Tibial nerve (tissue), 4 donors: ENCODE results near the gene IKZF5. TPM values are rescaled to one million over a fixed set of nuclear protein-coding genes. Genes with fewer than 3 reads are reported as not detected.

ENCODE experiments used
- DNase-seq, 2 donors: peaks; one replicate each; pipeline ENCODE4 v3.0.0-alpha.2; 2019; ENCODE audit warnings: low spot score in 2 of 2
- H3K27ac ChIP-seq, 4 donors: fragments of 200-600 bp; sonication (generic) in 3 of 4; one replicate each; pipeline ENCODE4 v1.5.1; 2017 to 2019; ENCODE audit warnings: mild to moderate bottlenecking in 1 of 4
- H3K27me3 ChIP-seq, 2 donors: fragments of 200-600 bp; sonication (generic) in 1 of 2; one replicate each; pipeline versions ENCODE4 v1.5.1 to v1.6.0; 2017 to 2019
- H3K36me3 ChIP-seq, 3 donors: fragments of 200-600 bp; sonication (generic); one replicate each; pipeline ENCODE4 v1.5.1; 2018 to 2019
- H3K4me1 ChIP-seq, 4 donors: fragments of 200-600 bp; sonication (generic) in 3 of 4; one replicate each; pipeline ENCODE4 v1.5.1; 2017 to 2019
- H3K4me3 ChIP-seq, 4 donors: fragments of 200-600 bp; sonication (generic) in 3 of 4; one replicate each; pipeline ENCODE4 v1.5.1; 2017 to 2019; ENCODE audit warnings: mild to moderate bottlenecking in 1 of 4, moderate library complexity in 1 of 4
- H3K9me3 ChIP-seq, 4 donors: fragments of 200-600 bp; sonication (generic) in 3 of 4; one replicate each; pipeline ENCODE4 v1.5.1; 2017 to 2019
- EP300 ChIP-seq, 2 donors: sonication (generic); formaldehyde crosslinking; IDR thresholded peaks; one replicate each; pipeline ENCODE4 v1.6.1; 2017; ENCODE audit warnings: antibody characterized with exemption in 2 of 2, mild to moderate bottlenecking in 1 of 2
- POLR2A ChIP-seq, 2 donors: fragments of 450-650 bp; IDR thresholded peaks; one replicate each; pipeline ENCODE4 v1.6.1; 2017; ENCODE audit warnings: antibody characterized with exemption in 2 of 2, mild to moderate bottlenecking in 2 of 2, moderate library complexity in 2 of 2
- WGBS, 2 donors: methylation state at CpG; one replicate each; pipeline ENCODE4 v1.1.5; 2018; 5-methylcytosine and 5-hydroxymethylcytosine counted together
- total RNA-seq, 4 donors: library from RNA; depleted of rRNA; stranded (reverse); fragments of >200 nt; gene quantifications; one replicate each; pipeline ENCODE4 v1.1.0, GENCODE V29; 2016
- TF ChIP-seq, protein P1 (sequence below), 5 experiments: fragments of 200-600 bp in 3 of 5; fragments of 450-650 bp in 2 of 5; sonication (generic) in 3 of 5; IDR thresholded peaks; one replicate each; pipeline ENCODE4 v1.5.1; 2016 to 2019; ENCODE audit warnings: antibody characterized with exemption in 5 of 5, mild to moderate bottlenecking in 3 of 5, moderate library complexity in 2 of 5

IKZF5 gene
- total RNA-seq, 4 donors from 2014 or later = 7.2 to 16.4 (median 13.8) TPM

DNA sequence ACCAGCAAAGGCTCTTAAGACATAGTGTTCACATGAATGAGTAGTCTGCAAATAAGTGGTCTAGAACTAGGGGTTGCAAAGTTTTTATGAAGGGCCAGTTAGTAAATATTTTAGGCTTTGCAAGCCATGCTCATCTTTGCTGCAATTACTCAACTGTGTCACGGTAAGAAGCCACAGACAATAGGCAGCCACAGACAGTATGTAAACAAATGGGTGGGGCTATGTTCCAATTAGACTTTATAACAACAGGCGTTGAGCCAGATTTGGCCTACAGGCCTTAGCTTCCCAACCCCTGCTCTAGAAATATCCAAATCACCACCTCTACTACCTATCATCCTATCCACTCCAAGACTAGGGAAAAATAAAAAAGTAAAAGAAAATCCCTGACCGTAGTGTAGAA lies 9.2 kb downstream of the IKZF5 start:
- TF ChIP-seq POLR2A (IDR thresholded peaks at IDR 0.05) (no peak), EP300 (IDR thresholded peaks at IDR 0.05) (no peak)
- TF ChIP-seq, protein P1, sequence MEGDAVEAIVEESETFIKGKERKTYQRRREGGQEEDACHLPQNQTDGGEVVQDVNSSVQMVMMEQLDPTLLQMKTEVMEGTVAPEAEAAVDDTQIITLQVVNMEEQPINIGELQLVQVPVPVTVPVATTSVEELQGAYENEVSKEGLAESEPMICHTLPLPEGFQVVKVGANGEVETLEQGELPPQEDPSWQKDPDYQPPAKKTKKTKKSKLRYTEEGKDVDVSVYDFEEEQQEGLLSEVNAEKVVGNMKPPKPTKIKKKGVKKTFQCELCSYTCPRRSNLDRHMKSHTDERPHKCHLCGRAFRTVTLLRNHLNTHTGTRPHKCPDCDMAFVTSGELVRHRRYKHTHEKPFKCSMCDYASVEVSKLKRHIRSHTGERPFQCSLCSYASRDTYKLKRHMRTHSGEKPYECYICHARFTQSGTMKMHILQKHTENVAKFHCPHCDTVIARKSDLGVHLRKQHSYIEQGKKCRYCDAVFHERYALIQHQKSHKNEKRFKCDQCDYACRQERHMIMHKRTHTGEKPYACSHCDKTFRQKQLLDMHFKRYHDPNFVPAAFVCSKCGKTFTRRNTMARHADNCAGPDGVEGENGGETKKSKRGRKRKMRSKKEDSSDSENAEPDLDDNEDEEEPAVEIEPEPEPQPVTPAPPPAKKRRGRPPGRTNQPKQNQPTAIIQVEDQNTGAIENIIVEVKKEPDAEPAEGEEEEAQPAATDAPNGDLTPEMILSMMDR (IDR thresholded peaks at IDR 0.05) = no peak
- H3K4me1 ChIP-seq = peaks cover 0 to 49% (median 7%) of the 10 kb centered on the region in 4 donors
- no peak for DNase-seq
- WGBS, 2 donors = 63 to 69% methylated on average over 3 of the region's 3 CpGs
- no peak overlapping the region for H3K27ac ChIP-seq
- no peaks in the 10 kb centered on the region for H3K27me3 ChIP-seq
- no peaks in the 10 kb centered on the region for H3K9me3 ChIP-seq
- H3K4me3 ChIP-seq = no peak overlapping the region
- H3K36me3 ChIP-seq = peaks cover 0 to 41% (median 0%) of the 10 kb centered on the region in 3 donors

GRCh38 chr10:122998934-122999333 lies 9.7 kb downstream of the IKZF5 start:
- H3K4me1 ChIP-seq = peaks cover 0 to 44% (median 7%) of the 10 kb centered on the region in 4 donors
- no peaks in the 10 kb centered on the region for H3K27me3 ChIP-seq
- no peaks in the 10 kb centered on the region for H3K9me3 ChIP-seq
- no peak overlapping the region for H3K27ac ChIP-seq
- no peak for DNase-seq
- 97 to 99% methylated on average over 3 of the region's 3 CpGs for WGBS, 2 donors
- TF ChIP-seq POLR2A (IDR thresholded peaks at IDR 0.05) (no peak), EP300 (IDR thresholded peaks at IDR 0.05) (no peak)
- TF ChIP-seq, protein P1 (IDR thresholded peaks at IDR 0.05) = no peak
- H3K36me3 ChIP-seq = peaks cover 0 to 45% (median 3%) of the 10 kb centered on the region in 3 donors
- H3K4me3 ChIP-seq = no peak overlapping the region

DNA sequence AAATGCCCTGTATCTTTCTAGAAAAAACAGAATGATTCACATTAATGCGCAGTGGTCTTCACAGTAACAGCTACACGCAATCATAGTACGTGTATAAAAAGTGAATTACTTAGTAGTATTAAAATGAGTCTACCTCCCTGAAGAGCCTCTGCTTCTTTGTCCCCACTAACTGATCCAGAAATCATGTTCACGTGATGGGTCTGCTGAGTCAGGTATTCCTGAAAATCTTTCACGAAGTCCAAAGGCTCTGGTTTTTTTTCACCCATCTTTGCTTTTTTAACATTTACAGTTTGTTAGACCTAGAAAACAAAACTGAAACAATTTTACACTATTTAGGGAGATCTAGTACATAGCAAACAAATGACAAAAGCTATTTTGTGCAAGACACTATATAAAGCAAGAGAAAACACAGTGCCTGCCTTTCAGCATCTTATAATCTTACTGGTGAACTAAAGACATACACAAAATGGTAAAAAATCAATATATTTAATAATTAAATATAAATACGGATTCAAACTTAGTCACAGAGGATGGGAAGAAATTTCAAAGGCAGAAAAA lies 10.2 kb downstream of the IKZF5 start:
- Histone ChIP-seq H3K4me1 (peaks cover 0 to 40% (median 7%) of the 10 kb centered on the region in 4 donors), H3K27me3 (no peaks in the 10 kb centered on the region), H3K36me3 (peaks cover 0 to 49% (median 7%) of the 10 kb centered on the region in 3 donors), H3K4me3 (no peak overlapping the region), H3K27ac (no peak overlapping the region), H3K9me3 (no peaks in the 10 kb centered on the region)
- DNase-seq = no peak
- no peak for TF ChIP-seq POLR2A (IDR thresholded peaks at IDR 0.05)
- no peak for TF ChIP-seq EP300 (IDR thresholded peaks at IDR 0.05)
- TF ChIP-seq, protein P1 (IDR thresholded peaks at IDR 0.05) = no peak
- WGBS, 2 donors = 82% methylated on average over 6 of the region's 6 CpGs

DNA sequence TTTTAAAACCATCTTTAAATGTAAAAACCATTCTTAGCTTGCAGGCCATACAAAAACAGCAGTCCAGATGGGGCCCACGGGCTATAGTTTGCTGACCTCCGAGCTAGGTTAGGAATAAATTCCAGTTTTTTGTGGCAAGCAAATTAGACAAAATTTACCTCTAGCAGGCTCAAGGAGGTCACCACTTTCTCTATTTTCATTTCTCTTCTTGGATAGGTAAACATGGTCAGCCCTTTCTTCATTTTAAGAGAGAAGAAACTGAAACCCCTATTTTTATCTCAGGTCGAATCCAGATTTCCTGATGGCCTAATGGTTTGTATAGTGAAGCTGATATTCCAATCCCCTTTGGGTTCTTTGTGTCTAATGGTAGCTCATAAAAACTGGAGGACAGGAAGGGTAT lies 10.7 kb downstream of the IKZF5 start:
- peaks cover 0 to 49% (median 7%) of the 10 kb centered on the region in 3 donors for H3K36me3 ChIP-seq
- no peak overlapping the region for H3K4me3 ChIP-seq
- TF ChIP-seq POLR2A (IDR thresholded peaks at IDR 0.05) (no peak), EP300 (IDR thresholded peaks at IDR 0.05) (no peak)
- TF ChIP-seq, protein P1 (IDR thresholded peaks at IDR 0.05) = no peak

GRCh38 chr10:122995936-122996335 lies 12.7 kb downstream of the IKZF5 start:
- TF ChIP-seq, protein P1 (IDR thresholded peaks at IDR 0.05) = no peak
- TF ChIP-seq EP300 (IDR thresholded peaks at IDR 0.05) (no peak), POLR2A (IDR thresholded peaks at IDR 0.05) (no peak)
- 93 to 94% methylated on average over 4 of the region's 4 CpGs for WGBS, 2 donors
- H3K27ac ChIP-seq = no peak overlapping the region
- no peak for DNase-seq
- no peaks in the 10 kb centered on the region for H3K27me3 ChIP-seq
- no peak overlapping the region for H3K4me3 ChIP-seq
- H3K4me1 ChIP-seq = peaks cover 0 to 40% (median 10%) of the 10 kb centered on the region in 4 donors
- no peaks in the 10 kb centered on the region for H3K9me3 ChIP-seq
- H3K36me3 ChIP-seq = peaks cover 0 to 49% (median 7%) of the 10 kb centered on the region in 3 donors

More for the DNA sequence above, 10.7 kb downstream of the IKZF5 start:
- no peaks in the 10 kb centered on the region for H3K27me3 ChIP-seq
- H3K4me1 ChIP-seq = peaks cover 0 to 41% (median 8%) of the 10 kb centered on the region in 4 donors
- no peak for DNase-seq
- no peak overlapping the region for H3K27ac ChIP-seq
- 84 to 85% methylated on average over 3 of the region's 3 CpGs for WGBS, 2 donors
- H3K9me3 ChIP-seq = no peaks in the 10 kb centered on the region
